Measurements from ENCODE around the gene FAM20C. TPM values are rescaled to one million over a fixed set of nuclear protein-coding genes. Genes with fewer than 3 reads are reported as not detected.

Gene FAM20C
- polyA plus RNA-seq (2012; ENCODE audit: insufficient read depth, insufficient read length) = 0.88 TPM

DNA sequence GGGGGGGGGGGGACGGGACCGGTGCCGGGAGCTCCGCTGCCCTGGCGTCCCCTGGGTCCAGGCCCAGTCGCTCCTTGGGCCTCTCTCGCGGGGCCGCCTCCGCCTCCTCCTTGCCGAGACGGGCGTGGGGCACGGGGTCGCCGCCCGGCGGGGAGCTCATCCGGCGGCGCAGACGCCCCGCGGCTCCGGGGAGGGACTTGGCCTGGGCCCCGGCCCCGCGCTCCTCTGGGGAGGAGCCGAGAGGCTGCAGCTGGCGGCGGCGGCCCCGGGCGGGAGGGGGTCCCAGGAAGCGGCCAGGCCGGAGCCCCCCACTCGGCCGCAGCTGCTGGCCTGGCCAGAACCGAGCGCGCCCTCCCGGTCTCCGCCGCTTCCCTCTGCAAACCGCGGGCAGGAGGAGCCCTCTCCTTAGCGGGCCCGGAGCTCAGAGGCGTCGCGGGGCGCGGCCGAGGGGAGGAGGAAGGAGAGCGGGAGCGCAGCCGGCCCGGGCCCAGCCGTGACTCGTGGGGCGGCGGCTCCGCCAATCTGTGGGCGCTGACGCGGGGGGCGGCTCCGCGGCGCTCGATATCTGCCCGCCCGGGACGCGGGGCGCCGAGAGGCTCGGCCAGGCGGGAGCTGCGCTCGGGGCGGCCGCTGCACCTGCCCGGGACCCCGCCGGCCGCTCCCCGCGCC is at the start of gene FAM20C:
Gene FAM20C, plus strand, starts transcription at position 591 of the 669 bp plus-strand sequence. CDS start 629 bp downstream, outside the sequence.
- no peak for DNase-seq (ENCODE audit: low read depth, low spot score)
- H3K4me3 ChIP-seq (ENCODE audit: low read length) = peak within 1 kb of the TSS; percentile 25

DNA sequence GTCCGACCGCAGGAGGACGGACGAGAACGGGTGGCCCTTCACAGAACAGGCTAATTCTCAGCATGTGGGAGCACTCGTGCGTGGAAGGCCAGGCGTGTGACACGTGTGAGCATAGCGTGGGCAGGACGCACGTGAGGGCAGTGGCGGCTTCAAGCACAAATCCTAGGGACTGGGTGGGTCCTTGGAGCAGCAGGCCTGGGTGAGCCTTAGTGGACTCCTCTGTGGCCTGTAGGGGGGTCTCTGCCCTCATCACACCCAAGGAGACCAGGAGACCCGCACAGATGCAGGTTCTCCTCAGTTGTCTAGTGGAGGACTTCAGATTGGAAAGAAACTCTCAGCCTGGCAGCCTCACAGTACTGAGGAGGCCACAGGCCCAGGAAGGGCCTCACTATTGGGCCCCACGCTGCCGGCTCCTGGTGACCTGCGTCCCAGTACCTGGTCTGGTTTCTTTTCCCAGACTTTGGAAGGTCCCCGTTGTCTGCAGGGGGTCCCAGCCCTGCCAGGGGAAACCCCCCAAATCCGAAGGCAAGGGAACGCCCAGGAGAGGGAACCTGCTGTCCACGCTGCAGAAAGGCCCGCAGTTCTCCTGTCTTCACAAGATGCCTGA is 49.1 kb upstream of the FAM20C start:
- no peak overlapping the region for H3K4me3 ChIP-seq (ENCODE audit: low read length)
- no peak for DNase-seq (ENCODE audit: low read depth, low spot score)

DNA sequence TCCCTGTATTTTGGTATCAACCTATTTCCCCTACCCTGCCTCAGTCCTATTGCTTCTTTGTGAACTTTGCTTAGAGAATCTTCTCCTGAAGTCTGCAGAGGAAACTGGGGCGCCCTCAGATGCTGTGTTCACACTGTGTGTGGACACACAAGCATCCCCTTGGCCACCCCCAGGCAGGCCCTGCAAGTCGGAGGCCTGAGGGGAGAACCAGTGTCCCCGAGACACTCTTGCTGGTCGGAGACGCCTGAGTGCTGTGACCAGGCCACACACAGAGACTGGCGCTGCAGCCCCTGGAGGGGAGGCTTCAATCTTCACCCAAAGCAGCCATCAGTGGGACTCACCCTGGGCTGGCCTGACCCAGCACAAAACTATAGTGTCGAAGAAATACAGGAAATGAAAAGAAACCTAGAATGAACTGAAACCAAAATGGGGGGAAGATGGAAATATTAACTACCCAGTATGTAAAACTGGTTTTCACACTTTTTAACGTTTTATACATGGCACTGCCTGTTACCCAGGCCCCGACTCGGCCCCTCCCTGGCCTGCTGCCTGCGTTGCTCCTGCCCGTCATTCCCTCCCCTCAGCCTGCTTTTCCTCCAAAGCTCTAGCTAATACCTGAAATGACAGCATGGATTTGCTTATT is 48.4 kb upstream of the FAM20C start:
- H3K4me3 ChIP-seq (ENCODE audit: low read length) = no peak overlapping the region
- DNase-seq (ENCODE audit: low read depth, low spot score) = no peak

DNA sequence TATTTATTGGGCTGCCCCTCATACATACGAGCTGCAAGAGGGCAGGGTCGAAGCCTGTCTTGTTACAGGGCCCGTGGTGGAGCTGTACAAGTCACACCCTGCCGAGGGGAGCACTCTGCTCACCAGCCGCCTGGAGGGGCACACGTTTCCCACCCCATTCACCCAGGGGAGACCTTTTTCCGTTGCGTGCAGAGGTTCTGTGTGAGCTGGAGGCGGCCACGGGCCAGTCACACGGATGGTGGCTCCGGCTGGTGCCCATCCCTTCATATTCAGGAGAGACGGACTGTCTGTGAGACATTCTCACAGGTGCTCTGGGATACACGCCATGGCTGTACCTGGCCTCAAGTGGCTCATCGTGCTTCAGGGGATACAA is 47.9 kb upstream of the FAM20C start:
- no peak overlapping the region for H3K4me3 ChIP-seq (ENCODE audit: low read length)
- no peak for DNase-seq (ENCODE audit: low read depth, low spot score)

DNA sequence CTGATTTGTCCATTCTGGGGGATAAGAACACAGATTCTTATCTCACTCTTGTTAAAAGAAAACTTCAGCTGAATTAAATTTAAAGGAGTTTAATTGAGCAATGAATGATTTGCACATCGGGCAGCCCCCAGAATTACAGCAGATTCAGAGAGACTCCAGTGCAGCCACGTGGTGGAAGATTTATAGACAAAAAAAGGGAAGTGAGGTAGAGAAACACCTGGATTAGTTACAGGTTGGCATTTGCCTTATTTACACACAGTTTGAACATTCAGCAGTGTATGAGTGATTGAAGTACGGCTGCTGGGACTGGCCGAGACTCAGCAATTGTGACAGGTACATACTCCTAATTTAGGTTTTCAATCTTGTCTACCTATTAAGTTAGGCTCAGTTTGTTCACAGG is 46.5 kb upstream of the FAM20C start:
- DNase-seq (ENCODE audit: low read depth, low spot score) = no peak
- H3K4me3 ChIP-seq (ENCODE audit: low read length) = no peak overlapping the region

DNA sequence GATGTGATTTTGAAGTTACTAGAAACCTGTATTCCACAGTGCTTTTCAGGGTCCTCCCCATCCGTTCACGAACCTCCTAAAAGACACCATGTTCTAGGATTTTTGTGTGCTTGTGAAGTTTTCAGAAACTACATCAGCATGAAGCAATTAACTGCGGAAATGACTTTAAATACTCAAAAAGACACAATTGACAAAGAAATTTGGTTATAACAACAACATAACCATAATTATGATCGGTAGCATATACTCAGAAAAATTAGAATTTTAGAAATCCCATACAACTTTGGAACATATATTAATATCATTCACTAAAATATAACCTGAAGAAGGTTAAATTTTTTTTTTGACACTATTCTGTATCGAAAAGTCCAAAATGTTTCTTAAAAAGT is 43.8 kb upstream of the FAM20C start:
- DNase-seq (ENCODE audit: low read depth, low spot score) = no peak
- H3K4me3 ChIP-seq (ENCODE audit: low read length) = peak overlapping the region; percentile 70

DNA sequence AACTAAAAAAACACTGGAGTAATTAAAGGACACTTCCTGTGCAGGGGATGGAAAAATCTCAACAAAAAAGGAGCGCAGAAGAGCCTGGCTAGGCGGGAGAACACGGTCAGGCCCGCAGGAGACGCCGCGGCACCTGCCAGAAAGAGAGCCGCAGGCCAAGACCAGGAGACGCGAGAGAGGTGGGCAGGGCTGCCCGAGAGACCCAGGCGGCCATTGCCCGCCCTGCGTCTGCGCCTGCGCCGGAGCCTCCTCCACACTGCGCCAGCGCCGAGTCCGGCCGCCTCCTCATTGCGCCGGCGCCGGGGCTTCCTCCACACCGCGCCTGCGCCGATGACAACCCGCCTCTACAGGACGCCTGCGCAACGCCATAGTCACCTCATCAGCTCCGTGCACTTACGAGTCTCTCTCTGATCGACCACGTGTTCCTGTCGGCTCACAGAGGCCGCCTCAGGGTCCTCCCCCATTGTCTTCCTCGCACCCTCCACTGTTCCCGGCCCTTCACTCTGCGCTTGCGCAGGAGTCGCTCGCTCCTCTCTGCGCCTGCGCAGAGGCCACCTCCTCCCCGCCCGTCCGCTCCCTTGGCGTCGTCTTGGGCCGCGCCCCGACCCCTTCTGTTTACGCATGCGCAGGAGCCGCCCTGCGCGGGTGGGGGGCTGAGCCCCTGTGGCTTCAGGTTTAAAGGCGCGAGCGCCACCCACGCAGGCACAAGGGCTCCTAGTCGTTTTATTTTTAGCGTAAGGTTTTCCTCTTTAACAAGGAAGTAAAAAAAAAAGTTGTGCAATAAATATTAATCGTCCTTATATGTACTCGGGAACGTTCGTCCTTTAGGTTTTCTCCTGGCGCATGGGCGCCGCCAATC is 43.2 kb upstream of the FAM20C start:
- peak overlapping the region; percentile 70 for H3K4me3 ChIP-seq (ENCODE audit: low read length)
- DNase-seq (ENCODE audit: low read depth, low spot score) = peak; percentile 97

DNA sequence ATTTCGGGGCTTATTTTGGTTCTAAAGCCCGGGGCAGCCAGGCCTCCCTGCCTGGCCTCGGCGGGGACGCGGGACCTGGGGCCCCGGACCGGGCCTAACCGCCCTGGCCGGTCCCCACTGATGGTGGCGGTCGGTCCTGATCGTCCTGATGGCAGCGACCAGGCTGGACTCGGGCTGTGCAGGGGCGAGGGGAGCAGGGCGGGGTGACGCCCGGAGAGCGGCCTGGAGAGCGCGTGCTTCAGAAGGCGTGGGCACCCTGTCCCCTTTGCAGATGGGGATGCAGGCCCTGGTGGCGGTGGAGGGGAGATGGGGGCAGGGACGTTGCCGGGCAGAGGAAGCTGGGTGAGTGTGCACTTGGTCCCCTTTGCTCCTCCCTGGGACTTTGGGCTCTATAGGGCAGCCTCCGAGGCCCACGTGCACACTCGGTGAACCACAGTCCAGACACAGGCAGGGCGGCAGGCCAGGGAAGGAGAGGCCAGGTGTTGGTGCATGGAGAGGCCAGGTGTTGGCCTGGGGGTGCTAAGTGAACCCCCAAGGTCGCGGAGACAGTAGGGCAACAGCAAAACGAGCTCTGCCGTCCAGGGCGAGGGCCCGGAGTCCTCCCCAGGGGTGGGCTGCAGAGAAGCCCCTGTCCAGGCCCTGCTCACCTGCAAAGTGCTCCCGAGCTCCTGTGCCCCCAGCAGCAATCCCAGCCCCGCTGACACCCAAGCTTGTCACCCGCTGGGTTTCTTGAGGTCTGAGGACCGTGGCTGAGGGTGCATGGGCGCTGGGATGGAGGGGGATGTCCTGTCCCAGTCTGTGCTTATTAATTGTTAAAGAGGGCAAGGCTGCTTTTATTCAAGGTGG is 42.4 kb upstream of the FAM20C start:
- peak overlapping the region; percentile 70 for H3K4me3 ChIP-seq (ENCODE audit: low read length)
- no peak for DNase-seq (ENCODE audit: low read depth, low spot score)

DNA sequence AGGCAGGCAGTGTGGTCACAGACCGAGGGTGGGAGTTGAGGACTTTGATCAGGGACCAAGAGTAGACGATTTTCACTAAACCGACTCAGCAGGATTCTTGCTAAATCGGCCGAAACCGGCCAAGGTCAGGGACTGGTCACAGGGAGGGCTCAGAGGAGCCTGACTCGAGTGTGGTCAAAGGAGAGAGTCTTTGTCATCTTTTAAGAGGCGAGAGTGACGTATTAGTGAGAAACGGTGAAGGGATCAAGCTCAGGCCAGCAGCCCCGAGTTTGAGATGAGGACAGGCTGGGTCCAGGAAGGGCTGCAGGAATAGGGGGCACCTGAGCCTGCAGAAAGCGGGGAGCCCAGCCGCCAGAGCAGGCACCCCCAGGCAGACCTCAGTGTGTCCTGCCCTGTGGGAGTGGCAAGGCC is 41.6 kb upstream of the FAM20C start:
- DNase-seq (ENCODE audit: low read depth, low spot score) = no peak
- no peak overlapping the region for H3K4me3 ChIP-seq (ENCODE audit: low read length)

DNA sequence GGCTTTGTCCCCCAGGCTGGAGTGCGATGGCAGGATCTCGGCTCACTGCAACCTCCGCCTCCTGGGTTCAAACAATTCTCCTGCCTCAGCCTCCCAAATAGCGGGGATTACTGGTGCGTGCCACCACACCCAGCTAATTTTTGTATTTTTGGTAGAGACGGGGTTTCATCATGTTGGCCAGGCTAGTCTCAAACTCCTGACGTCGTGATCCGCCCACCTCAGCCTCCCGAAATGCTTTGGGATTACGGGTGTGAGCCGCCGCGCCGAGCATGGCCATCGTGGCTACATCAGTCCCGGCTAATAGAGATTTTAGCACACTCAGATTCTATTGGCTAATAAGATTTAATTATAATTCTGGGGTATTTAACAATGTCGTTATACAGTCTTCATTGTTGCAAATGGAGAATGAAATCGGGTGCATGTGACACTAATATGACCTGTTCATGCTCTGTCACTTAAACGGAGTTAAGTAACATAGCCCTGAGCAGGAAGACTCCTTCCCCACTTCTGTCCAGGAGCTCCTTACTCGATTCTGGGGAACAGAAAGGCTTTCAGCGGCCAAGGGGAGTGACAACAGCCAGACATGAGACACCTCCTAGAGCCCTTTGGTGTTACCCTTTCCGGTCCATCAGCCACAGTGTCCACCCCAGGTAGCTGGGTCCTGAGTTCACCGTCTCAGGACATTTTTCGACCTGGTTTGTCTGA is 40.9 kb upstream of the FAM20C start:
- DNase-seq (ENCODE audit: low read depth, low spot score) = no peak
- no peak overlapping the region for H3K4me3 ChIP-seq (ENCODE audit: low read length)

DNA sequence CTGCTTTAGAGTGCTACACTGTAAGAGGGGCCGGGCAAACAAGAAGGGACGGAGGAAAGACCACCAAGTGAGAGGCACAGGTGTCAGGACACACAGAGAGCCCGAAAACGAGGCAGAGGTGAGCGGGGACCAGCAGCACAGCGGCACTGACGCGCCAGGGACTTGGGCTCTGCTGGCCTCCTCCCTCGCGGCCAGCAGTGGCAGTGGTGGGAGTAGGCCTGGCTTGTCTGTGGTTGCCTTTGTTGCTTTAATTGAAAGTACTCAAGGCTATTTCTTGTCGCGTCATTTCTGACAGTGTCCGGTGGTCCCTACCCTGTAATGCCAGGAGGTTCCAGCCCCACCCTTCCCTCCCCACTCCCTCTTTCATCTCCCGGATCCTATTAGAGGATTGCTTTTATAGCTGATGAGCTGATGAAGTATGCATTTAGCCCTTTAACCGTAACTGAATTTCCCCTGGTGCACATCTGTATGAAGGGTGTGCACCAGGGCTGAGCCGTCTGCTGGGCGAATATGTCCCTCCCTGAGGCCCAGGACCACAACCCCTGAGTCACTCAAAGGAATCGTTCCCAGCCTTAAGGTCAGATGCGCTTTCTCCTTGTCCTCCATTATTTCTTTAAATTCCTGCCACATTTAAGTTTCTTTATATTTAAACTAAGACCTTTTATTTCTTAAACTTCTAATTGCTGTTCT is 39.5 kb upstream of the FAM20C start:
- no peak overlapping the region for H3K4me3 ChIP-seq (ENCODE audit: low read length)

DNA sequence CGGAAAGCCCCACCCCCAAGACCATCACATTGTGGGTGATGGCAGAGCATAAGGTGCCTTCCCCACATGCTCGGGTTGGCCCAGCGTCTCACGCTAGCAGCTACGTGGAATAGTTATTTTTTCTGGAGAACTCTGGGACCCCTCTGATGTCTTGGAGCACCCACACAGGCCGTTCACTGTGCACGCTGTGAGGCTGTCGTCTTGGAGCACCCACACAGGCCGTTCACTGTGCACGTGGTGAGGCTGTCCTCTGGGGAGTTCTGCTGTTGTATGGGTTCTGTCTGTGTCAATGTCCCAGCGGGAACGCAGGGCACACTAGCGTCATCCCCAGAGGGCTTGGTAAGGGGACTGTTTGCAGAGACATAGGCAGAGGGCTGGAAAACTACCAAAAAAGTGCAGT is 38.8 kb upstream of the FAM20C start:
- no peak for DNase-seq (ENCODE audit: low read depth, low spot score)
- H3K4me3 ChIP-seq (ENCODE audit: low read length) = no peak overlapping the region

More for the DNA sequence above, 39.5 kb upstream of the FAM20C start:
- DNase-seq (ENCODE audit: low read depth, low spot score) = no peak

DNA sequence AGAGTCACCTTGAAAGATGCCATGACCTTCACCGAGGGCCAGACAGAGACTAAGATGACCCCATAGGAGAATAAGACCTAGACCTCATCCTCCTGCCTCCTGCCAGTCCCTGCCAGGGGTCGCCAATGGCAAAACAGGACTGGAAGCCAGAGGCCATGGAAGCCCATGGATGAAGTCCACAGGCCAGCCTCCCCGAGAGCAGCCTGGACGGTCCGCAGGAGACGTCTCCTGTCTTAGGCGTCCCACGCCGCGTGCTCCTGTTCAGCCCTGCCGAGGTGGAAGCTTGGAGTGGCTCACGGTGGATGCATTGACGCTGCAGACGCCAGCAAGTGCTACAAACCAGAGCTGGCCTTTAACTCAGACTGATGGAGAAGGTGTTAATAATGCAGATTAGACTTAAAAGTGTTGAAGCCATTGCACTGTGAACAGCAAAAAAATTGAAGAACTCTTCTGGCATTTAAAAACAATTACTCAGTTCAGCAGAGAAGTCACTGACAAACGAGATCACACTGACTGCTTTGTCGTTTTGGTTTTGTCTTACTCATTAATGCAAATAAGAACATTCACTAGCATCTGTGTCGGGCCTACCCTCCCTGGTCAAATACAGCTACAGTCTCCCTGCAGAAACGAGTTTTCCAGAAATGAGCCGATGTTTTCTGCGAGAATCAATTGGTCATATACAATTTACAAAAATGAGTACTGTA is 38.1 kb upstream of the FAM20C start:
- no peak overlapping the region for H3K4me3 ChIP-seq (ENCODE audit: low read length)
- DNase-seq (ENCODE audit: low read depth, low spot score) = no peak

DNA sequence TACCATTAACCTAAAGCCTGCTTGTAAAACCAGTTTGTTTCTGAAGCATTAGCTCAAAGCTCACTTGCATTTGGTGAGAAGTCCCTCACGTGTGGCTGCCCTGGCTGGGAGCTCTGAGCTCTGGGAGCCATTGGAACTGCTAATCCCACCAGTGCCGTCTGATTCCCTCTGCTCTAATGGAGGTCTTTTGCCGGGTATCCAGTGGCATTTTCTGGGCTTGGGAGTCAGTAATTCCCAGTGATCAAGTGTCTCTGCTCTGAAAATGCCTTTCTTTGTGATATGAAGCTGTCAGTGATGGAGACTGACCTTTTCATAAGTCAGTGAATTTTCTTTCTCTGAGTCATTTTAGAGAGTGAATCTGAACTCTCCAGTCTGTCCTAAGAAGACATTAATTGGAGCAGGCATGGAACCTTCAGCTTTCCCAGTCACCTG is 36.9 kb upstream of the FAM20C start:
- no peak overlapping the region for H3K4me3 ChIP-seq (ENCODE audit: low read length)
- no peak for DNase-seq (ENCODE audit: low read depth, low spot score)

DNA sequence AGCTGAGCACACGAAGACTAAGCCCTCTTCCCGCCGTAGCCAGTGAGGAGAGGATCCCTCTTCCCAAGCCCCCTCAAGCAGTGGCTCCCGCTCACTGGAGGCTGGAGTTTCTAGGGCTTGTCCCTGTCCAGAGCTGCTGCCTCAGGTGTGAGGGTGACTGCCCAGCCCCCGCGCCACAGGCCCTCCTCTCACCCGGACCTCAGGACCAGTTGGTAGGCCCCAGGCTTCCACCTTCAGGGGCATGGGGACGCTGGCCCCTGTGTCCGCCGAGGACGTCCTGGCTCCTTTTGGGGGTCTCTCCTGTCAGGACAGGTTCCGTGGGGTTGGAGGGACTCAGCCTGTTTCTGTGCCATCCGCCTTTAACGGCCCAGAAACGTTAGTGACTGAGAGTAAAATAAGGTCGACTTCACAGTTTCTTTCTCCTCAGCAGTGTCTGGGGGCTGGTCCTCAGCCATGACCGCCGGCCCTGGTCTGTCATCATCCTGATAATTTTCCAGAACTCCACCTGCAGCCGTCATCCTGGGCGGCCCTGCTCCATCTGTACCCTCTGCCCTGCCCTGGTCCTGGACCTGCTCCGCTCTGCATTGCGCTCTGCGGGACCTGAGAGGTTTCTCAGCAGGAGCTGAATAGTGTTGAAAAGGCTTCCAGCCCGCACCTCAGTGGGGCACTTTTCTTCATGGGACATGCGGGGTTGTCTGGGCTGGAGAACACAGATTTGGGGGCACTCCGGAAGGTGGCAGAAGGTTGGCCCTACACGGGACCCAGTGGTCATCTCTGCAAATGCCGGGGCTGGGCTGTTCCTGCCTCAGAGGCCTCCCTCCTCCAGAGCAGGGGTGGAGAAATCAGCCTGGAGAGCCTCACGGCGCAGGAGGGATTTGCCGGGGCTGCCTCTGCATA is 36.0 kb upstream of the FAM20C start:
- no peak for DNase-seq (ENCODE audit: low read depth, low spot score)
- H3K4me3 ChIP-seq (ENCODE audit: low read length) = no peak overlapping the region

DNA sequence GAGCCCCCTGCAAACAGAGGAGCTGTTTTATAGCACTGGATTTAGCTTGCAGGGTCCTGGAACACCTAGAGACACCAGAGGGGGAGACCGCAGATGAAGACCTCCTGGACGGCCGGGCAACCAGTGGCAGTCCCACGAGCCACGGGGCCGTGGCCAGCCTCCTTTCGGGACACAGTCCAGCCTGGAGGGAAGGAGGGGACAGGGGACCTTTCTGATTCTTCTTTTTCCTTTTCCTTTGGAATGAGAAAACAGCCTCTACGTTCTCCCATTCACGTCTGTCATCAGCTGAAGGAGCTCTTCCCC is 35.4 kb upstream of the FAM20C start:
- no peak for DNase-seq (ENCODE audit: low read depth, low spot score)
- H3K4me3 ChIP-seq (ENCODE audit: low read length) = no peak overlapping the region

Data from Jurkat, Clone E6-1 (cell line).